Fibroblast of mammary gland (primary cell): ENCODE results near the gene NNT.

Experiments
- DNase-seq: peaks from one replicate; pipeline ENCODE4 v3.0.0-alpha.2; 2010; ENCODE audit warnings: low read depth
- H3K4me3 ChIP-seq: 2 replicates; pipeline ENCODE4 v1.5.1; 2011; ENCODE audit warnings: low read depth, mild to moderate bottlenecking, low read length, moderate library complexity; ENCODE audit not compliant: control insufficient read depth
- TF ChIP-seq, protein P1 (sequence below): conservative IDR thresholded peaks from 2 replicates; pipeline ENCODE4 v1.5.1; 2011; ENCODE audit warnings: low read depth, low read length, inconsistent platforms; ENCODE audit not compliant: control insufficient read depth, insufficient read depth

NNT gene

DNA sequence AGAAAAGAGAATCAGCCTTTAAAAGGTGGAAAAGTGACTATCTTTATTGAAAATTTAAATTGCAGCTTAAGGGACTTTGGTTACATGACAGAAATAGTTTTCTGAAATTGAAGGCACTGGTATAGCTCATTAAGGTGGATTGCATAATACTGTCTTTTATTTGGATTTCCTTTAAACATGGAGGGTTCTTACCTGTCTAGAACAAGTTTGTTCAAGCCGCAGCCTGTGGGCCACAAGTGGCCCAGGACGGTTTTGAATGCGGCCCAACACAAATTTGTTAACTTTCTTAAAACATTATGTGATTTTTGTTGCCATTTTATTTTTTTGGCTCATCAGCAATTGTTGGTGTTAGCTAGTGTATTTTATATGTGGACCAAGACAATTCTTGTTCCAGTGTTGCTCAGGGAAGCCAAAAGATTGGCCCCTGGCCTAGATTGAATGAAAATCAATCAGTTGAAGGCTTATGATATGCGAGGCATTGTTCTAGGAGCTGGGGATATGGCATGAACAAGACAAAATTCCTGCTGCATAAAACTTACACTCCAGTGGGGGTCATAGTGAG lies 18.0 kb downstream of the NNT start:
- TF ChIP-seq, protein P1, sequence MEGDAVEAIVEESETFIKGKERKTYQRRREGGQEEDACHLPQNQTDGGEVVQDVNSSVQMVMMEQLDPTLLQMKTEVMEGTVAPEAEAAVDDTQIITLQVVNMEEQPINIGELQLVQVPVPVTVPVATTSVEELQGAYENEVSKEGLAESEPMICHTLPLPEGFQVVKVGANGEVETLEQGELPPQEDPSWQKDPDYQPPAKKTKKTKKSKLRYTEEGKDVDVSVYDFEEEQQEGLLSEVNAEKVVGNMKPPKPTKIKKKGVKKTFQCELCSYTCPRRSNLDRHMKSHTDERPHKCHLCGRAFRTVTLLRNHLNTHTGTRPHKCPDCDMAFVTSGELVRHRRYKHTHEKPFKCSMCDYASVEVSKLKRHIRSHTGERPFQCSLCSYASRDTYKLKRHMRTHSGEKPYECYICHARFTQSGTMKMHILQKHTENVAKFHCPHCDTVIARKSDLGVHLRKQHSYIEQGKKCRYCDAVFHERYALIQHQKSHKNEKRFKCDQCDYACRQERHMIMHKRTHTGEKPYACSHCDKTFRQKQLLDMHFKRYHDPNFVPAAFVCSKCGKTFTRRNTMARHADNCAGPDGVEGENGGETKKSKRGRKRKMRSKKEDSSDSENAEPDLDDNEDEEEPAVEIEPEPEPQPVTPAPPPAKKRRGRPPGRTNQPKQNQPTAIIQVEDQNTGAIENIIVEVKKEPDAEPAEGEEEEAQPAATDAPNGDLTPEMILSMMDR: no peak
- DNase-seq: no peak
- no peak overlapping the region for H3K4me3 ChIP-seq

DNA sequence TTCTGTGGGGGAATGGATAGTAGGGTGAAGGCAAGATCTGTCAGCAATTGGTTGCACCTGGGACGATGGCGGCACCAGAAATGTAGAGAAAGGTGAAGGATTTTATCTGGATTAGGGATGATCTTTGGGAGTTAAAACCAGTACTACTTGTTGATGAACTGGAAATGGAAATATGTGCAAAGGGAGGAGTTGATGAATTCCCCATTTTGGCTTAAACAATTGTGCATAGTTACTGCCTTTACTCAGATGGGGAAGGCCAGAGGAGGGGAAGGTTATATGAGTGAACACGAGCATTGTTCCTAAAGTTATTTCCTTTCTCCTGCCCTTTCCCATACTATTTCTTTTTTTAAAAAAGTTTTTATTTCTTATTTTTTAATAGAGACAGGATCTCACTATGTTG lies 19.1 kb downstream of the NNT start:
- DNase-seq: no peak
- TF ChIP-seq, protein P1: no peak
- H3K4me3 ChIP-seq: no peak overlapping the region

DNA sequence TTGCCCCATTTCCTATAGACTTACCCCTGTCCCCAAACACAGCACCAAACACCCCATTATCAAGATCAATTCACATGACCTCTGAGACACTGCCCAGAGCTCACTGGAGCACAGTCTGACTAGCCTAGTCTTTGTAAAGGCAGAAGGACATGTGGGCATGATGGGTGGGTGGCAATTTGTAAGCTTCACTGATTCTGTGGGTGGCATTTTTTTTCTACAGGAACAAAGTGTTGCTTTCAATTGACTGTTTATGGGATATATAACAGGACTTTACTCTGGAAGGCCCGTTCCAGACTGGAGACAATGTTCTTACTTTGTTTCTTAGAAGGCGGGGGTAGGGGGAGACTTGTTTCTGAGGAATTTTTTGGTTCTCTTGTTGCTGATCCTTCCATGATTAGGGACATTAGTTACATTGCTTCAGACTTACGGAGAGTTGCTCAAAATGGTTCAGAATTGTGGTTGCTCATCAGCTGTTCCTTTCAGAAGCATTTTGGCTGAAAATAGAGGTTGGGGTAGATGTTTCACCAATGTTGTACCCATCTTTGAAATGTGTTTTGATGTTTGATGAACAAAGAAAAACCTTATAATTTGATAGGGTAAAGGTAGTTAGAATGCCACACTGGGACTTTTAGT lies 20.2 kb downstream of the NNT start:
- no peak for DNase-seq
- no peak overlapping the region for H3K4me3 ChIP-seq
- TF ChIP-seq, protein P1: no peak

DNA sequence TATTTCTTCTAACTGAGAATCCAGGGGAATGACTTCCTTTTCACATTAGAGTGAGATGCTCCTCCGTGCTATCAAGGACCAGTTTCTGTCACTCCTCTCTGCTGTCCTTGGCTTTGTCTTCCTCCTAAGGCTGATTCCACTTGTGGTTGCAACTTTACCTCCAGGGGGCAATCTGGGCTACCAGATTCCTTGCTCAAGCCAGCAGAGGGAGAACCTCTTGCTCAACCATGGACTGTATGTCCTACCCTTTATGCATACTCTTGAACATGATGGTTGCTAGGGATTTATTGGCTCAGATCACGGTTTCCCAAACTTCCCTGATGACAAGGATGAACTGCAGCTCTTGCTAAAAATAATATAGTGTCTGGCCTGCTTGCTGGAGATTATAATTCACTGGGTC lies 24.0 kb downstream of the NNT start:
- peak; percentile 85 for DNase-seq
- TF ChIP-seq, protein P1: peak; percentile 92
- H3K4me3 ChIP-seq: no peak overlapping the region

DNA sequence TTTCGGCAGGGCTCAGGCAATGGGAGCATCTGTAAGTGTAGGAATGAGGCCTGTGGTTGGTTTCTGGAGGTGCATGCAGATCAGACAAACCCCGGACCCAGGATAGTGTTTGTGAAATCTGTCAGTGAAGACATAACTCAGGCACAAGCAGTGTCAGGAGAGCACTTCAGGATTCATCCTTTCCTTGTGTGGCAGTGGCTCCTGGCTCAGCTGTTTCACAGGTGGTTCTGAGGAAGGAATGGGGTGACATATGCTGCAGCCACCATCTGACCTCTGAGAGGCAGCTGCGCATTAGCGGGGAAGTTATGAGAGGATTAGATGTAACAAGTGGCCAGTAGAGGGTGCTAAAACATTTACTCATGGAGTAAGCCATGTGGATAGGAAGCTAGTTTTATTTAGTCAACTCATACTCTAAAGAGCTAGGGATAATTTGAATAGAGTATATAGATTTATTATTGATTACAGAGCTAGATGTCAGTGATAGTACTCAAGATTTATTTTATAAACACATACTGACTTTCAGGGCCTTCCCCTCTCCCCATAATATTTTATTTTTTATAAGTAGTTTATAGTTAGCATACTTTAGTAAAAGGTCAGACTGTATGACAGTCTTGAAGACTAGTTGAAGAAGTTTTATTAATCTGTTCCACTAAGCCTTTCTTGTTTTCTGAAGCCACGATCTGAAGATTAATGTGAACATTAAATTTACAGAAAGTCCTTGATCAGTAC lies 28.4 kb downstream of the NNT start:
- TF ChIP-seq, protein P1: peak; percentile 63
- no peak overlapping the region for H3K4me3 ChIP-seq
- peak; percentile 87 for DNase-seq

DNA sequence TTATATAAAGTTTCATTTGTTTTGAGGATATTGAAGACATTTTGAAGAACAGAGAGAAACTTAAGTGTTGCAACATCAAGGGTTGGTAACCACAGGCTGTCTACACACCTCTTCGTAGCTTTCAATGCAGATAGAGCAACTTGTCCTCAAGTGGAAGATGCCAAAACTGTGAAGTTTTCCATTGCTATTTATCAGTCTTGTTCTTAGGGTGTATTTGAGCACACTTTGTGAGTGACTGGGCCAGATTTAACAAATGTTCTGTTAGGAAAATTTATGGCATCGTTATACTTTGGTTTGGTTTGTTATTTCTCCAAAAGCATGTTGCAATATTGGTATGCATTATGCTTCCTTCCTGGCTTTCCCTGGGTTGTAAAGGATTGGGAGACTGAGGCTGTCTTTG lies 31.6 kb downstream of the NNT start:
- TF ChIP-seq, protein P1: no peak
- no peak overlapping the region for H3K4me3 ChIP-seq
- DNase-seq: no peak
